Smooth muscle cell of the brain vasculature (primary cell): ENCODE measurements around the gene CEBPA.

ENCODE experiments used
- DNase-seq: peaks from one replicate; pipeline ENCODE4 v3.0.0-alpha.2; 2012; ENCODE audit warnings: low read depth, low spot score

The CEBPA gene

GRCh38 chr19:33273065-33273736 is 29.1 kb downstream of the CEBPA start:
- DNase-seq: no peak

GRCh38 chr19:33271246-33272021 is 30.9 kb downstream of the CEBPA start:
- DNase-seq: no peak

GRCh38 chr19:33270769-33271168 is 31.6 kb downstream of the CEBPA start:
- no peak for DNase-seq

GRCh38 chr19:33269016-33269415 is 33.3 kb downstream of the CEBPA start:
- DNase-seq: no peak

- DNase-seq: no peak
These were observed 34.0 kb downstream of the CEBPA start for GRCh38 chr19:33268162-33268991.

DNA sequence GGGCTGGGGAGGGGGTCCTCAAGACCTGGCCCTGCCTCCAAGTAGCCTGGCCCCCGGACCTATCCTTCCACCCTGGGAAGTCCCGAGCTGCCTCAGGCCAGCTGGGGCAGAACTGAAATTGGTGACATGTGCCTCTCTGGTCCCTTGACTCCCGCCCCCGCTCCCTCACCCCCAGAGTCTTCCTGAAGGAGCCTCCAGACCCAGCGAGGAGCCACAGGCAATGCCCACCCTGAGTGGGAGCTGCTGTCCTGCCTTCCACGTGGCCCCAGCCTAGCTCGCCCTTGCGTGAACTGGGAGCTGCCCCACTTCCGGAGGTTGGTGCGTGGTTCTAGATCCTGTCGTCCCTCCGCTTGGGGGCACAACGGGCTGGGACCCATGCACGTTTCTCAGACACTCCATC is 34.6 kb downstream of the CEBPA start:
- DNase-seq: no peak

GRCh38 chr19:33266974-33267484 is 35.3 kb downstream of the CEBPA start:
- DNase-seq: no peak

GRCh38 chr19:33264881-33265445 is 37.4 kb downstream of the CEBPA start:
- no peak for DNase-seq

GRCh38 chr19:33263325-33264023 is 38.9 kb downstream of the CEBPA start:
- DNase-seq: no peak

- no peak for DNase-seq
These were observed 40.7 kb downstream of the CEBPA start for GRCh38 chr19:33261511-33262189.

DNA sequence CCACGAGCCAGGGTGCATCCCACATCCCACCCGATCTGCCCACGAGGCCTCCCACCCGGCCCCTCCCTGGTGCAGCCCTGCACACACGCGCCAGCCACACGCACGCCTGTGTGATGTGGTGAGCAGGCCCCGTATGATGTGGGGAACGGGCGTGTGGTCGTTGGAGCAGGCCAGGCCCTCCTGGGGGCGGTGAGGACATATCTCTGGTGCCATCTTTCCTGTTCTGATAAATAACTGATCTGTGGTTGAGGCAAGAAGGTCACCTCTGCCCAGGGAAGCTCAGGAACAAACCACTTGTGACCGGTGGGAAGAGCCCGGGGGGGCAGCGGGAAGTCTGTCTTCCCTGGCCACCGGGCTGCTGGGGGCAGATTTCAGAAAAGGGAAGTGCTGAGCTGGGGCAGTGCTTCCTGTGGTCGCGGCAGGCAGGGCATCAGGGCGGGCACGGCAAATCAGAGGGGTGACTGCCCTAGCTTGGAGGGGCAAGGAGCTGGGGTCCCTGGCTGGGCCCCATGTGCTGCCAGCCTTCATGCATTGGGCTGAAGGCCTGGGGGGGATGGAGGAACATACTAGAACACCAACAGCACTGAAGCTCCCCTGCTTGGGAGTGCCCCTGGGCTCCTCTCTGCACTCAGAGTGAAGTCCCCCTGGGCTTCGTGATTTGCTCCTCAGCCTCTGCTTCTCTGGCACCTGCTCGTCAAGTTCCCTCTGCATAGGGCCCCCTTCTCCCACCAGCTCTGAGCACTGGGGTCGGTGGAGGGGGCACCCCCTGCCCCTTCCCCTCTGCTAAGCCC is 41.5 kb downstream of the CEBPA start:
- no peak for DNase-seq

DNA sequence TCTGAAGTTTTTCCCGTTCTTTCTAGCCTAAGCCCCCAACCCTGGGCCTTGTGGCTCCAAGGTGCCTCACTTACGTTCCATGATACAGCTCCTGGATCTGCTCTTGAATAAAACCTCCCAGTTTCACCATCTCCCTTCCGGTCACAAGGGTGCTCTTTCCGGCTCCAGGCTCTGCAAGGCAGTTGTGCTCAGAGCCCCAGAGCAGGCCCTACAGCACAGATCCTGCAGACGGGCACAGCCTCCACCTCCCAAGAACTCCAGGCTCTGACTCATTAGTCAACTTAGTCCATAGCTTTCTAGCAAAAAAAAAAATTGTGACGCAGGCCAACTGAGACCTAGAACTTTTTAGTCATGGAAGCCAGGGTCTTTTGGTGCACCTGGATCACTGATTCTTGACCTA is 42.8 kb downstream of the CEBPA start:
- DNase-seq: no peak

DNA sequence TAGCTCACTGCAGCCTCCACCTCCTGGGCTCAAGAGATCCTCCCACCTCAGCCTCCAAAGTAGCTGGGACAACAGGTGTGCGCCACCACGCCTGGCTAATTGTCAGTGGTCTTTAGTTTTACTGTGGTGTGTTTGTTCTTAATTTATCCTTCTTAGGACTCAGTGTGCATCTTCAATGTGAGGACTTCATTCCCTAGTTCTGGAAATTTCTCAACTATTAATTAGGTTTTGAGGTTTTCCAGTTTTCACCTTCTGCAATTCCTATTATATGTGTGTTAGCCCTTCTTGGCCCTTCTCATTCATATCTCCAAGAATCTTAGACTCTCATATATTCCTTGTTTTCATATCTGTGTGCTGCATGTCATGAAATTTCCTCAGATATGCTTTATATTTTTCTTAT is 44.5 kb downstream of the CEBPA start:
- DNase-seq: no peak

- DNase-seq: no peak
These were observed 46.1 kb downstream of the CEBPA start for GRCh38 chr19:33256261-33256660.

DNA sequence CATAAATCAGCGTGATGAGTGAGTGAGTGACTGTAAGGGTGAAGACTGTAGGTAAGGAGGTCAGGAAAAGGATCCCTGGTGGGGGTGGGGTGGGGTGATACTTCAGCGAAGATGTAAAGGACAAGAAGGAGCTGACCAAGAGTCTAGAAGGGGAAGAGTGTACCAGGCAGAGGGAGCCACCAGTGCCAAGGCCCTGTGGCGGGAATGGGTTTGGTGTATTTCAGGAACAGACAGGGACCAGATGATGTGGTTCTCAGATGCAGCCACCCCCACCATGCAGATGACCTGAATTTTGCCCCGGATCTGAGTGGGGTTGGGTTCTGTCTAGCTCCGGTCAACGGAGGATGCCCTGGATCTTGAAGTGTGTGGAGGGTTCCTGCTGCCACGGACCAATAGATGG is 46.6 kb downstream of the CEBPA start:
- no peak for DNase-seq

GRCh38 chr19:33254245-33254824 is 48.0 kb downstream of the CEBPA start:
- no peak for DNase-seq

GRCh38 chr19:33252971-33253370 is 49.4 kb downstream of the CEBPA start:
- no peak for DNase-seq

- no peak for DNase-seq
These were observed 49.8 kb downstream of the CEBPA start for GRCh38 chr19:33252418-33252962.

- no peak for DNase-seq
These were observed 50.7 kb downstream of the CEBPA start for GRCh38 chr19:33251526-33252090.
